KMS-11 (cell line): ENCODE measurements around the gene CASP7.

Source experiments
- H2AFZ ChIP-seq: fragments of 200-600 bp; sonication (generic); 2 replicates; pipeline ENCODE4 v1.6.1; 2016; ENCODE audit warnings: antibody characterized with exemption, mixed run types, low read depth
- H3K27ac ChIP-seq: fragments of 200-600 bp; sonication (generic); 2 replicates; pipeline ENCODE4 v1.6.1; 2016; ENCODE audit warnings: mild to moderate bottlenecking, mixed run types
- H3K27me3 ChIP-seq: fragments of 200-600 bp; sonication (generic); 2 replicates; pipeline ENCODE4 v1.6.1; 2017; ENCODE audit warnings: mild to moderate bottlenecking, low read depth, mixed run types, moderate library complexity; ENCODE audit not compliant: insufficient read depth
- H3K36me3 ChIP-seq: fragments of 200-600 bp; sonication (generic); 2 replicates; pipeline ENCODE4 v1.6.1; 2017; ENCODE audit warnings: mild to moderate bottlenecking, mixed run types; ENCODE audit not compliant: insufficient read depth
- H3K4me1 ChIP-seq: fragments of 200-600 bp; sonication (generic); 2 replicates; pipeline ENCODE4 v1.6.1; 2016; ENCODE audit warnings: mild to moderate bottlenecking, low read depth, mixed run types; ENCODE audit not compliant: poor library complexity, severe bottlenecking
- H3K4me2 ChIP-seq: fragments of 200-600 bp; sonication (generic); 2 replicates; pipeline ENCODE4 v1.7.0; 2016; ENCODE audit warnings: mild to moderate bottlenecking, mixed run types
- H3K4me3 ChIP-seq: fragments of 200-600 bp; sonication (generic); IDR thresholded peaks from 2 replicates; pipeline ENCODE4 v1.6.1; 2017; ENCODE audit warnings: low read depth, low read length, mixed read lengths; ENCODE audit not compliant: insufficient read depth
- H3K79me2 ChIP-seq: fragments of 200-600 bp; sonication (generic); 2 replicates; pipeline ENCODE4 v1.6.1; 2016; ENCODE audit warnings: low read depth, mixed run types; ENCODE audit not compliant: insufficient read depth
- H3K9ac ChIP-seq: fragments of 200-600 bp; sonication (generic); 2 replicates; pipeline ENCODE4 v1.6.1; 2016; ENCODE audit warnings: mild to moderate bottlenecking, mixed run types
- H4K20me1 ChIP-seq: fragments of 200-600 bp; sonication (generic); 2 replicates; pipeline ENCODE4 v1.6.1; 2016; ENCODE audit warnings: mild to moderate bottlenecking, mixed run types; ENCODE audit not compliant: insufficient read depth
- TF ChIP-seq, protein P1 (sequence below): fragments of 200-600 bp; sonication (generic); conservative IDR thresholded peaks from 2 replicates; pipeline ENCODE4 v1.6.1; 2017; ENCODE audit warnings: low read depth, mild to moderate bottlenecking, antibody characterized with exemption, low read length, moderate library complexity, mixed read lengths

The CASP7 gene

DNA sequence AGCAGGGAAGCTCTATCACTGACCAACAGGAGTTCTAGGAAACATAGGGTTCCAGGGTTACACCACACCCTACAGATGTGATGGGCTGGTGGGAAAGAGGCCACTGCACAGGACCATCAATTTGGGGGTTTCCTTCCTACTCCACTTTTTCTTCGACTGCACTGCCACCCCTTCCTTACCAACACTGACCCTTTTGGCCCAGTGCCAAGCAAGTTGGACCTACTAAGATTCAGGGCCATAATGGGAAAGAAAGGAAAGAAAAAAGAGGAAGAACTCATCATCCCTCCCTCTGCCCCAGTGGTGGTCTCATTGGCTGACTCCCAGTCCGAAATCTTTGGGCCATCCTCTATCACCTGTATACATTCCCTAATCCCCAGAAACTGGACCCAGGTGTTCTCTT is 65.7 kb downstream of the CASP7 start:
- H3K4me2 ChIP-seq = no peak overlapping the region
- H3K79me2 ChIP-seq = no peaks in the 10 kb centered on the region
- H3K36me3 ChIP-seq = no peaks in the 10 kb centered on the region
- H4K20me1 ChIP-seq = no peaks in the 10 kb centered on the region
- H3K27me3 ChIP-seq = no peaks in the 10 kb centered on the region
- H3K4me1 ChIP-seq = no peaks in the 10 kb centered on the region
- H2AFZ ChIP-seq = no peak overlapping the region
- TF ChIP-seq, protein P1, sequence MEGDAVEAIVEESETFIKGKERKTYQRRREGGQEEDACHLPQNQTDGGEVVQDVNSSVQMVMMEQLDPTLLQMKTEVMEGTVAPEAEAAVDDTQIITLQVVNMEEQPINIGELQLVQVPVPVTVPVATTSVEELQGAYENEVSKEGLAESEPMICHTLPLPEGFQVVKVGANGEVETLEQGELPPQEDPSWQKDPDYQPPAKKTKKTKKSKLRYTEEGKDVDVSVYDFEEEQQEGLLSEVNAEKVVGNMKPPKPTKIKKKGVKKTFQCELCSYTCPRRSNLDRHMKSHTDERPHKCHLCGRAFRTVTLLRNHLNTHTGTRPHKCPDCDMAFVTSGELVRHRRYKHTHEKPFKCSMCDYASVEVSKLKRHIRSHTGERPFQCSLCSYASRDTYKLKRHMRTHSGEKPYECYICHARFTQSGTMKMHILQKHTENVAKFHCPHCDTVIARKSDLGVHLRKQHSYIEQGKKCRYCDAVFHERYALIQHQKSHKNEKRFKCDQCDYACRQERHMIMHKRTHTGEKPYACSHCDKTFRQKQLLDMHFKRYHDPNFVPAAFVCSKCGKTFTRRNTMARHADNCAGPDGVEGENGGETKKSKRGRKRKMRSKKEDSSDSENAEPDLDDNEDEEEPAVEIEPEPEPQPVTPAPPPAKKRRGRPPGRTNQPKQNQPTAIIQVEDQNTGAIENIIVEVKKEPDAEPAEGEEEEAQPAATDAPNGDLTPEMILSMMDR = no peak
- no peak overlapping the region for H3K4me3 ChIP-seq
- H3K9ac ChIP-seq = no peak overlapping the region
- H3K27ac ChIP-seq = no peak overlapping the region

DNA sequence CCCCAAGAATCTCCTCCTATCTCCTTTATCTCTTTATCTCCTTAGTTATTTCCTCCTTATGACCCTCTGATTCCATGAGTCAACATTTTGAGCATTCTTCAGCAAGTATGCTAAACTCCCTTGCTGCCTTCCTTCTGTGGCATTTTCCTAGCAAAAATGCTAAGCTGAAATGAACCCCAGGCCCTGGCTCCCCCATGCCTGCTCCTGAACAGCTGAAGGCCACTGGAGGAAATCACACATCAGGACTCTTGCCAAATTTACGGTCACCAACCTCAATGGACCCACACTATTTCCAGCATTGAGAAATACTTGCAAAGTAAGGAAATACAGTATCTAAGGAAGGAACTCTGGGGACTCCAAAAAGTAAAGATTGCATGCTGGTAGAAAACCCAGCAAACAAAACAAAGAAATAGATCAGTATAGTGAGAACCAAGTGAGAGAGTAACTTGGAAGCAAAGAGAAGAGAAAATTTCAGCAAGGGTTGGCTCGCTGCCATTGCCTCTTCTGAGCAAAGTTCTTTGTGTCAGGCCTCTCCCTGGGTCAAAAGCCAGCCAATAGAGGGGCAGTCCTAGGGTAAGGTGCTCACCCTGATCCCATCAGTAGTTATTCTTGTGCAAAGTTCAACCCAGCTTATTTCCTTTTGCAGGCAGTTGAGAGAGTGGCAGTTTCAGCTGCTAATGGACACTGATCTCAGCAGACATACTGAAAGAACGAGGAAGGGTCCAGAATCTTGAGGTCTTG is 66.7 kb downstream of the CASP7 start:
- no peaks in the 10 kb centered on the region for H3K36me3 ChIP-seq
- H3K4me1 ChIP-seq = no peaks in the 10 kb centered on the region
- no peaks in the 10 kb centered on the region for H3K79me2 ChIP-seq
- H3K4me2 ChIP-seq = no peak overlapping the region
- no peaks in the 10 kb centered on the region for H4K20me1 ChIP-seq
- no peaks in the 10 kb centered on the region for H3K27me3 ChIP-seq
- TF ChIP-seq, protein P1 = no peak
- H3K27ac ChIP-seq = no peak overlapping the region
- no peak overlapping the region for H3K4me3 ChIP-seq
- no peak overlapping the region for H2AFZ ChIP-seq
- H3K9ac ChIP-seq = no peak overlapping the region

DNA sequence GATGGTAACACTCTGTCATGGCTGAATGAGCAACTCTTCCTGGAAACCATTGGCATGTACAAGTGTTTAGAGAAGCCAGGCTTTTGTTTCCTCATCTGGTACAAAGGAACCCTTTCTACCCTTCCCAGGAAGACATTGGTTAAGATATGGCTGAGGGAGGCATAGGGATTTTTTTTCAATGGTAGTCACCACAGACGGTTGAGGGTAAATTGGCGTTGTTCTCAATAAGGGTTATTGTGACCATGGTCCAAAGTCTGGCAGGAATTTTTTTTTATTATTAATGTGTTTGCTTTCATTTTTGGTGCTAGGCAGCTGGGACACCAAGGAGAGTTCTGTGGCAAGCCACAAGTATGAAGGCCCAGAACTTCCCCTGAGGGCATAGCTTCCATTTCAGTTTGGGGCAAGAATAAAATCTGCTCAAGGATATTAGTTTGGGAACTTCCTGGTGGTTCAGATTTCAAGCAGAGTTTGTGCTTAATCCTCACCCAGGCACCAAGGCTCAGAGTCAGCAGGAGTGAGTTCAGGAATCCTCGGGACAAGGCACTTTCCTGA is 71.5 kb downstream of the CASP7 start, which contains the start of gene PLEKHS1:
PLEKHS1 (plus strand) TSS at position 502 of the 552 bp plus-strand sequence. CDS start 3,596 bp downstream, outside the sequence.
- Histone ChIP-seq H3K9ac (no peak within 1 kb of the TSS), H3K27me3 (no peaks in the 10 kb centered on the region), H3K79me2 (no peaks in the 10 kb centered on the region), H3K4me2 (no peak within 1 kb of the TSS), H4K20me1 (no peaks in the 10 kb centered on the region), H3K4me1 (no peaks in the 10 kb centered on the region), H3K4me3 (no peak within 1 kb of the TSS), H2AFZ (no peak within 1 kb of the TSS), H3K27ac (no peak within 1 kb of the TSS), H3K36me3 (no peaks in the 10 kb centered on the region)
- TF ChIP-seq, protein P1 = no peak

DNA sequence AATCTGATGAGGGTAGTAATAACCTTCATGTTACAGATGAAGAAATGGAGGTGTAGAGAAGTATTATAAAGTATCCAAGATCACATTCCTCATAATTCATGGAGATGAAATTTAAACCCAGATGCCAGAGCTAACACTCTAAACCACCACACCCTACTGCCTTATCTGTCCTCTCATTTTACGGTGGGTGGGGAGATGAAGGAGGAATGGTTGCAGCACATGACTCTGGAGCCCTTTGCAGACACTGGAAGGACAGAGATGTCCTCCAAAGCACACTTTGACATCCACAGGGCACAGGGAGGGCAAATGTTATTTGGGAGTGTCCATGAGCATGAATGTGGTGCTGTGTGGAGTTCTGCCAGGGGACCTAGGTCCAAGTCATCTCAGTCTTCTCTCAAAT is 72.8 kb downstream of the CASP7 start:
- H4K20me1 ChIP-seq = no peaks in the 10 kb centered on the region
- H2AFZ ChIP-seq = no peak overlapping the region
- no peak overlapping the region for H3K9ac ChIP-seq
- no peaks in the 10 kb centered on the region for H3K4me1 ChIP-seq
- TF ChIP-seq, protein P1 = no peak
- no peak overlapping the region for H3K4me2 ChIP-seq
- no peak overlapping the region for H3K27ac ChIP-seq
- no peaks in the 10 kb centered on the region for H3K27me3 ChIP-seq
- H3K4me3 ChIP-seq = no peak overlapping the region
- no peaks in the 10 kb centered on the region for H3K79me2 ChIP-seq
- H3K36me3 ChIP-seq = no peaks in the 10 kb centered on the region
